Panc1 (cell line): ENCODE measurements around the gene POLA1. TPM values are rescaled to one million over a fixed set of nuclear protein-coding genes. Genes with fewer than 3 reads are reported as not detected.

Source experiments
- ATAC-seq: fragments of 200-7000 bp; cut with Tn5 transposase; 2 replicates; pipeline ENCODE4 v1.9.1; 2020; ENCODE audit warnings: mild to moderate bottlenecking, moderate library complexity
- BruUV-seq: library from RNA; stranded (reverse); fragments of 400-500 nt; replicated peaks from 2 replicates; lab custom pipeline; 2021; lab: Mats Ljungman, UMichigan
- CTCF ChIA-PET: fragments of 300-600 bp; sonication (Branson Sonifier 250); formaldehyde crosslinking; loops from one replicate; lab custom pipeline; 2022; ENCODE audit warnings: antibody characterized with exemption; lab: Charles Lee
- POLR2A ChIA-PET: fragments of 300-600 bp; sonication (Branson Sonifier 250); formaldehyde crosslinking; loops from one replicate; lab custom pipeline; 2022; ENCODE audit warnings: antibody characterized with exemption; lab: Charles Lee
- DNase-seq: peaks from one replicate; pipeline ENCODE4 v3.0.0-alpha.2; 2010; ENCODE audit warnings: low read depth, low spot score
- H3K27ac ChIP-seq: 2 replicates; pipeline ENCODE4 v1.5.1; 2011; ENCODE audit warnings: mild to moderate bottlenecking, low read length, inconsistent platforms
- H3K27me3 ChIP-seq: fragments of 200-500 bp; sonication (Bioruptor generic); 2 replicates; pipeline ENCODE4 v1.6.0; 2014; ENCODE audit warnings: low read length, inconsistent platforms; ENCODE audit not compliant: control insufficient read depth, insufficient read depth
- H3K36me3 ChIP-seq: fragments of 200-500 bp; sonication (Bioruptor generic); 2 replicates; pipeline ENCODE4 v1.5.1; 2014; ENCODE audit warnings: inconsistent platforms, mild to moderate bottlenecking, low read length, moderate library complexity; ENCODE audit not compliant: control insufficient read depth, insufficient read depth
- H3K4me1 ChIP-seq: 2 replicates; pipeline ENCODE4 v1.5.1; 2011; ENCODE audit warnings: inconsistent platforms, mild to moderate bottlenecking, low read length, moderate library complexity; ENCODE audit not compliant: control insufficient read depth, insufficient read depth
- H3K4me3 ChIP-seq, 2 experiments: 2 replicates each; pipeline ENCODE4 v1.5.1; 2011 to 2012; ENCODE audit warnings: low read depth in 2 of 2, low read length in 2 of 2, mild to moderate bottlenecking in 2 of 2, inconsistent platforms in 1 of 2, moderate library complexity in 1 of 2
- H3K9me3 ChIP-seq: fragments of 200-500 bp; sonication (Bioruptor generic); 2 replicates; pipeline ENCODE4 v1.5.1; 2014; ENCODE audit warnings: low read depth, mild to moderate bottlenecking, inconsistent platforms, low read length, moderate library complexity; ENCODE audit not compliant: control insufficient read depth, insufficient read depth
- POLR2AphosphoS5 ChIP-seq: IDR thresholded peaks from 2 replicates; pipeline ENCODE4 v1.6.1; 2012; ENCODE audit warnings: mild to moderate bottlenecking, low read depth, low read length, moderate library complexity
- SIN3A ChIP-seq: IDR thresholded peaks from 2 replicates; pipeline ENCODE4 v1.6.1; 2012; ENCODE audit warnings: low read depth, mild to moderate bottlenecking, low read length, moderate library complexity, borderline replicate concordance; ENCODE audit not compliant: insufficient read depth
- TCF7L2 ChIP-seq: IDR thresholded peaks from 2 replicates; pipeline ENCODE4 v1.6.1; 2011; ENCODE audit warnings: mild to moderate bottlenecking, low read depth, low read length, inconsistent platforms
- in situ Hi-C: cut with HindIII; loops from 2 replicates; pipeline ENCODE4 v1.10.0; 2016; ENCODE audit warnings: low sequenced_read_pairs, low pct_unique_long_range_greater_than_20kb
- intact Hi-C: fragments of 100-400 bp; cut with micrococcal nuclease; formaldehyde crosslinking; loops from one replicate; pipeline ENCODE4 v1.10.0; 2022; ENCODE audit not compliant: unreplicated experiment
- total RNA-seq: library from RNA; stranded (reverse); gene quantifications from one replicate; pipeline ENCODE4 v1.2.1, GENCODE V29; 2021; ENCODE audit not compliant: unreplicated experiment
- TF ChIP-seq, protein P1 (sequence below): fragments of 450-650 bp; IDR thresholded peaks from 2 replicates; pipeline ENCODE4 v1.5.1; 2017; ENCODE audit warnings: mild to moderate bottlenecking
- TF ChIP-seq, protein P2 (sequence below), 2 experiments: IDR thresholded peaks; 2 replicates each; pipeline ENCODE4 v1.6.1; 2011 to 2012; ENCODE audit warnings: low read depth in 2 of 2, control low read depth in 1 of 2, low read length in 1 of 2, mild to moderate bottlenecking in 1 of 2, moderate library complexity in 1 of 2; ENCODE audit not compliant: insufficient read depth in 1 of 2

POLA1 gene
- total RNA-seq, 1 experiment from 2014 or later, result 10.5 TPM

DNA sequence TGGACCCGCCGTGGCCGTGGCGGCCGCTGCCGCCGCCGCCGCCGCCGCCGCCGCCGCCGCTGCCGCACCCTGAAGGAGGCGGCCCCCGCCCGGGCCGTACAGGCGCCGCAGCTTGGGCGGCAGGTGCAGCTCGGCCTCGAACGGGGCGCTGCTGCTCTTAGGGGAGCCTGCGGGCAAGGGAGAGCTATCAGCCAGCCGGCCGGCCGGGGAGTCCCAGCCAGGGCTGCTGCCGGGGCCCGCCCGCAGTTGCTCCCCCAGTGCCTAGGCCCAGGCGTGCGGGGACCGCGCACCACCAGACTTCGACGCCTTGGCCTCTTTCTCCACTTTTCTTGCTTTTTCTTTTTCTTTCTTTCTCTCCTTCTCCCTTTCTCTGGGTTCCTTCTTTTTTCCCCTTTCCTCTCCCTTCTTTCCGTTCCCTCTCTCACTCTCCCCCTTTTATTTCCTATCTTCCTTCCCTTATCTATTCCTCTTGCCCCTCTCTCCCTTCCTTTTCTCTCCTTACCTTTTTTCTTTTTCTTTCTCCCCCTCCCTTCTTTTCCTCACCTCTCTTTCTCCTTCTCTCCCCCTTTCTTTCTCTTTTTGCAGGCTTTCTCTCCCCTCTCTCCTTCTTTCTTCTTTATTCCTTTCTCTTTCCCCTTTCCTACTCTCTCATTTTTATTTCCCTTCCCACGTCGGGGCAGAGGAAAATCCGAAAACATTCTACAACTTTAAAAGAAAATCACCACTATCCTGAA is 320.1 kb downstream of the POLA1 start:
- ATAC-seq (peak; percentile 46; the same call in 1 of the 2 replicates), DNase-seq (no peak)
- in situ Hi-C loops (no loop called here), intact Hi-C loops (no loop called here)
- H3K36me3 ChIP-seq, result no peaks in the 10 kb centered on the region
- no peak overlapping the region for H3K27ac ChIP-seq
- CTCF ChIA-PET, result no interaction called here
- peaks cover 4% of the 10 kb centered on the region for H3K27me3 ChIP-seq
- H3K4me1 ChIP-seq, result no peaks in the 10 kb centered on the region
- H3K4me3 ChIP-seq, result no peak overlapping the region
- POLR2A ChIA-PET, result no interaction called here
- TF ChIP-seq, protein P1, sequence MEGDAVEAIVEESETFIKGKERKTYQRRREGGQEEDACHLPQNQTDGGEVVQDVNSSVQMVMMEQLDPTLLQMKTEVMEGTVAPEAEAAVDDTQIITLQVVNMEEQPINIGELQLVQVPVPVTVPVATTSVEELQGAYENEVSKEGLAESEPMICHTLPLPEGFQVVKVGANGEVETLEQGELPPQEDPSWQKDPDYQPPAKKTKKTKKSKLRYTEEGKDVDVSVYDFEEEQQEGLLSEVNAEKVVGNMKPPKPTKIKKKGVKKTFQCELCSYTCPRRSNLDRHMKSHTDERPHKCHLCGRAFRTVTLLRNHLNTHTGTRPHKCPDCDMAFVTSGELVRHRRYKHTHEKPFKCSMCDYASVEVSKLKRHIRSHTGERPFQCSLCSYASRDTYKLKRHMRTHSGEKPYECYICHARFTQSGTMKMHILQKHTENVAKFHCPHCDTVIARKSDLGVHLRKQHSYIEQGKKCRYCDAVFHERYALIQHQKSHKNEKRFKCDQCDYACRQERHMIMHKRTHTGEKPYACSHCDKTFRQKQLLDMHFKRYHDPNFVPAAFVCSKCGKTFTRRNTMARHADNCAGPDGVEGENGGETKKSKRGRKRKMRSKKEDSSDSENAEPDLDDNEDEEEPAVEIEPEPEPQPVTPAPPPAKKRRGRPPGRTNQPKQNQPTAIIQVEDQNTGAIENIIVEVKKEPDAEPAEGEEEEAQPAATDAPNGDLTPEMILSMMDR, result no peak
- BruUV-seq, result no TSS peak
- no peaks in the 10 kb centered on the region for H3K9me3 ChIP-seq

DNA sequence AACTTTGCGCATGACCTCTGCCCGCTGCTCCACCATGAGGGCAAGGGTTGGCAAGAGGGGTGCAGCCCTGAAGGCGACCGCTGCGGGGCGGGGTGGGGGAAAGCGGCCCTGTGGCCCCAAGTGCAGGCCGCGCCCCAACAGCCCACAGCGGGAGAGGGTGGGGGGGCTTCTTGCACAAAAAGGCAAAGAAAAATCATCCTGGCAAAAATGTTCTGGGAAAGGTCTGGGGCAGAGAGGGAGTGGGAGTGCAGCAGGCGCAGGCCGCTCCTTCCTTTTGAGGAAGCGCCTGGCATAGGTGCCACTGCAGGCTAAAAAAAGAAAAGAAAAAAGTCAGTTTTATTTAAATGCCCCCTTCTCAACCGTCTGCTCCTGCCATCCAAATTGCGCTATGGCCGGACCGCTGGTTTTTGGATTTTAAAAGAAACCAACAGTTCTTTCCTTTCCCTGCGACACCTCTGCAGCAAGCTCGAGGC is 320.7 kb downstream of the POLA1 start:
- ATAC-seq, result no peak
- in situ Hi-C loops, result no loop called here

More for the DNA sequence above, 320.7 kb downstream of the POLA1 start:
- DNase-seq, result no peak
- ChIA-PET CTCF (no interaction called here), POLR2A (no interaction called here)
- intact Hi-C loops, result no loop called here
- Histone ChIP-seq H3K36me3 (no peaks in the 10 kb centered on the region), H3K27me3 (peaks cover 9% of the 10 kb centered on the region), H3K4me3 (no peak overlapping the region), H3K4me1 (no peaks in the 10 kb centered on the region), H3K27ac (no peak overlapping the region), H3K9me3 (no peaks in the 10 kb centered on the region)
- TF ChIP-seq, protein P2, sequence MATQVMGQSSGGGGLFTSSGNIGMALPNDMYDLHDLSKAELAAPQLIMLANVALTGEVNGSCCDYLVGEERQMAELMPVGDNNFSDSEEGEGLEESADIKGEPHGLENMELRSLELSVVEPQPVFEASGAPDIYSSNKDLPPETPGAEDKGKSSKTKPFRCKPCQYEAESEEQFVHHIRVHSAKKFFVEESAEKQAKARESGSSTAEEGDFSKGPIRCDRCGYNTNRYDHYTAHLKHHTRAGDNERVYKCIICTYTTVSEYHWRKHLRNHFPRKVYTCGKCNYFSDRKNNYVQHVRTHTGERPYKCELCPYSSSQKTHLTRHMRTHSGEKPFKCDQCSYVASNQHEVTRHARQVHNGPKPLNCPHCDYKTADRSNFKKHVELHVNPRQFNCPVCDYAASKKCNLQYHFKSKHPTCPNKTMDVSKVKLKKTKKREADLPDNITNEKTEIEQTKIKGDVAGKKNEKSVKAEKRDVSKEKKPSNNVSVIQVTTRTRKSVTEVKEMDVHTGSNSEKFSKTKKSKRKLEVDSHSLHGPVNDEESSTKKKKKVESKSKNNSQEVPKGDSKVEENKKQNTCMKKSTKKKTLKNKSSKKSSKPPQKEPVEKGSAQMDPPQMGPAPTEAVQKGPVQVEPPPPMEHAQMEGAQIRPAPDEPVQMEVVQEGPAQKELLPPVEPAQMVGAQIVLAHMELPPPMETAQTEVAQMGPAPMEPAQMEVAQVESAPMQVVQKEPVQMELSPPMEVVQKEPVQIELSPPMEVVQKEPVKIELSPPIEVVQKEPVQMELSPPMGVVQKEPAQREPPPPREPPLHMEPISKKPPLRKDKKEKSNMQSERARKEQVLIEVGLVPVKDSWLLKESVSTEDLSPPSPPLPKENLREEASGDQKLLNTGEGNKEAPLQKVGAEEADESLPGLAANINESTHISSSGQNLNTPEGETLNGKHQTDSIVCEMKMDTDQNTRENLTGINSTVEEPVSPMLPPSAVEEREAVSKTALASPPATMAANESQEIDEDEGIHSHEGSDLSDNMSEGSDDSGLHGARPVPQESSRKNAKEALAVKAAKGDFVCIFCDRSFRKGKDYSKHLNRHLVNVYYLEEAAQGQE (IDR thresholded peaks at IDR 0.05; ENCODE audit: insufficient read depth in 1 of 2, low read depth in 2 of 2, low read length in 1 of 2), result no peak
- TF ChIP-seq POLR2AphosphoS5 (no peak), TCF7L2 (no peak), SIN3A (no peak)
- TF ChIP-seq, protein P1, result no peak
- BruUV-seq, result no TSS peak
